ENCODE results near the gene RCHY1. TPM values are rescaled to one million over a fixed set of nuclear protein-coding genes. Genes with fewer than 3 reads are reported as not detected.

RCHY1 gene
- total and polyA plus RNA-seq, 2 donors (not counting 1 experiment from before 2014, with no cell fraction given), result 34.5 to 49.3 TPM

GRCh38 chr4:75497133-75497532 lies 17.1 kb downstream of the RCHY1 start:
- no peaks in the 10 kb centered on the region for H3K27me3 ChIP-seq (ENCODE audit: control insufficient read depth, insufficient read depth, low read length)
- H3K4me2 ChIP-seq (ENCODE audit: extremely low read depth, insufficient read depth, low read length), result peak overlapping the region; percentile 13
- peaks cover 3% of the 10 kb centered on the region for H3K79me2 ChIP-seq (ENCODE audit: control insufficient read depth, insufficient read depth, low read length)
- DNase-seq (ENCODE audit: low read depth in 2 of 2), result peak; percentile 36 to 38
- H3K4me3 ChIP-seq (replicated peaks in 1 of 4; ENCODE audit: control extremely low read depth in 1 of 4, insufficient read depth in 1 of 4, low read depth in 3 of 4, low read length in 4 of 4), result no peak overlapping the region
- no peaks in the 10 kb centered on the region for H3K4me1 ChIP-seq (ENCODE audit: control insufficient read depth, extremely low read depth, insufficient read depth, low read length)
- no peaks in the 10 kb centered on the region for H3K36me3 ChIP-seq (ENCODE audit: control insufficient read depth, insufficient read depth, low read length)
- no peak overlapping the region for H3K9ac ChIP-seq (ENCODE audit: insufficient read depth, low read length)
- H3K9me3 ChIP-seq (ENCODE audit: control insufficient read depth, insufficient read depth, low read depth, low read length), result no peaks in the 10 kb centered on the region
- no peak for TF ChIP-seq EZH2 (IDR thresholded peaks at IDR 0.05; ENCODE audit: low read length, missing control alignments)
- TF ChIP-seq, protein P1, sequence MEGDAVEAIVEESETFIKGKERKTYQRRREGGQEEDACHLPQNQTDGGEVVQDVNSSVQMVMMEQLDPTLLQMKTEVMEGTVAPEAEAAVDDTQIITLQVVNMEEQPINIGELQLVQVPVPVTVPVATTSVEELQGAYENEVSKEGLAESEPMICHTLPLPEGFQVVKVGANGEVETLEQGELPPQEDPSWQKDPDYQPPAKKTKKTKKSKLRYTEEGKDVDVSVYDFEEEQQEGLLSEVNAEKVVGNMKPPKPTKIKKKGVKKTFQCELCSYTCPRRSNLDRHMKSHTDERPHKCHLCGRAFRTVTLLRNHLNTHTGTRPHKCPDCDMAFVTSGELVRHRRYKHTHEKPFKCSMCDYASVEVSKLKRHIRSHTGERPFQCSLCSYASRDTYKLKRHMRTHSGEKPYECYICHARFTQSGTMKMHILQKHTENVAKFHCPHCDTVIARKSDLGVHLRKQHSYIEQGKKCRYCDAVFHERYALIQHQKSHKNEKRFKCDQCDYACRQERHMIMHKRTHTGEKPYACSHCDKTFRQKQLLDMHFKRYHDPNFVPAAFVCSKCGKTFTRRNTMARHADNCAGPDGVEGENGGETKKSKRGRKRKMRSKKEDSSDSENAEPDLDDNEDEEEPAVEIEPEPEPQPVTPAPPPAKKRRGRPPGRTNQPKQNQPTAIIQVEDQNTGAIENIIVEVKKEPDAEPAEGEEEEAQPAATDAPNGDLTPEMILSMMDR (conservative IDR thresholded peaks at IDR 0.05 in 1 of 2, IDR thresholded peaks at IDR 0.05 in 1 of 2; ENCODE audit: low read depth in 1 of 2, low read length in 2 of 2), result no peak
- no peak overlapping the region for H2AFZ ChIP-seq (ENCODE audit: low read length)
- peak overlapping the region; percentile 8 for H3K27ac ChIP-seq (ENCODE audit: insufficient read depth, low read length)
- no peaks in the 10 kb centered on the region for H4K20me1 ChIP-seq (ENCODE audit: control insufficient read depth, extremely low read depth, insufficient read depth, low read length)

DNA sequence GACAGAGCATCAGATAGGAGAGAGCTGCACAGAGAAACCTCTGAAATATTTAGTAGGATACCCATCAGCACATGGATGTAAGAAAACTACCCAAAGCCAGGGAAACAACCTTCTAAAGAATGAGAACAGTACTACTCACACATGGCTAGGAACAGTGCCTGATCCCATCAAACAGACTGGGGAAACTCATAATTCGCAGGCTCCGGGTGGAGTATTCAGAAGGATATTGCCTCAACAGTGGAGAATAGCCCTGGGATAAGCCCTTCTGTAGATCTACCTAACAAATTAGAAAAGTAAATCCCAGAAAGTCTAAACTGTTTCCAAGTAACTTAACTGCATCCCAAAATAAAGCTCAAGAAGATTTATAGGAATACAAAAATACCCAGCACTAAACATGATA lies 17.8 kb downstream of the RCHY1 start:
- Histone ChIP-seq H3K27ac (ENCODE audit: insufficient read depth, low read length) (no peak overlapping the region), H3K27me3 (ENCODE audit: control insufficient read depth, insufficient read depth, low read length) (no peaks in the 10 kb centered on the region), H3K4me1 (ENCODE audit: control insufficient read depth, extremely low read depth, insufficient read depth, low read length) (no peaks in the 10 kb centered on the region), H3K4me2 (ENCODE audit: extremely low read depth, insufficient read depth, low read length) (no peak overlapping the region), H2AFZ (ENCODE audit: low read length) (no peak overlapping the region), H3K79me2 (ENCODE audit: control insufficient read depth, insufficient read depth, low read length) (peaks cover 3% of the 10 kb centered on the region), H3K9ac (ENCODE audit: insufficient read depth, low read length) (no peak overlapping the region), H3K36me3 (ENCODE audit: control insufficient read depth, insufficient read depth, low read length) (no peaks in the 10 kb centered on the region), H3K4me3 (replicated peaks in 1 of 4; ENCODE audit: control extremely low read depth in 1 of 4, insufficient read depth in 1 of 4, low read depth in 3 of 4, low read length in 4 of 4) (no peak overlapping the region), H4K20me1 (ENCODE audit: control insufficient read depth, extremely low read depth, insufficient read depth, low read length) (no peaks in the 10 kb centered on the region), H3K9me3 (ENCODE audit: control insufficient read depth, insufficient read depth, low read depth, low read length) (no peaks in the 10 kb centered on the region)
- TF ChIP-seq, protein P1 (conservative IDR thresholded peaks at IDR 0.05 in 1 of 2, IDR thresholded peaks at IDR 0.05 in 1 of 2; ENCODE audit: low read depth in 1 of 2, low read length in 2 of 2), result no peak
- TF ChIP-seq EZH2 (IDR thresholded peaks at IDR 0.05; ENCODE audit: low read length, missing control alignments), result no peak
- DNase-seq (ENCODE audit: low read depth in 2 of 2), result no peak

- no peaks in the 10 kb centered on the region for H3K36me3 ChIP-seq (ENCODE audit: control insufficient read depth, insufficient read depth, low read length)
- no peak overlapping the region for H3K9ac ChIP-seq (ENCODE audit: insufficient read depth, low read length)
- DNase-seq (ENCODE audit: low read depth in 2 of 2), result no peak
- H4K20me1 ChIP-seq (ENCODE audit: control insufficient read depth, extremely low read depth, insufficient read depth, low read length), result no peaks in the 10 kb centered on the region
- no peak overlapping the region for H3K4me2 ChIP-seq (ENCODE audit: extremely low read depth, insufficient read depth, low read length)
- TF ChIP-seq, protein P1 (conservative IDR thresholded peaks at IDR 0.05 in 1 of 2, IDR thresholded peaks at IDR 0.05 in 1 of 2; ENCODE audit: low read depth in 1 of 2, low read length in 2 of 2), result no peak
- no peak for TF ChIP-seq EZH2 (IDR thresholded peaks at IDR 0.05; ENCODE audit: low read length, missing control alignments)
- no peaks in the 10 kb centered on the region for H3K4me1 ChIP-seq (ENCODE audit: control insufficient read depth, extremely low read depth, insufficient read depth, low read length)
- no peak overlapping the region for H3K27ac ChIP-seq (ENCODE audit: insufficient read depth, low read length)
- no peak overlapping the region for H2AFZ ChIP-seq (ENCODE audit: low read length)
- H3K27me3 ChIP-seq (ENCODE audit: control insufficient read depth, insufficient read depth, low read length), result no peaks in the 10 kb centered on the region
- no peaks in the 10 kb centered on the region for H3K9me3 ChIP-seq (ENCODE audit: control insufficient read depth, insufficient read depth, low read depth, low read length)
- no peak overlapping the region for H3K4me3 ChIP-seq (replicated peaks in 1 of 4; ENCODE audit: control extremely low read depth in 1 of 4, insufficient read depth in 1 of 4, low read depth in 3 of 4, low read length in 4 of 4)
- H3K79me2 ChIP-seq (ENCODE audit: control insufficient read depth, insufficient read depth, low read length), result peaks cover 3% of the 10 kb centered on the region
Measured at GRCh38 chr4:75495476-75495875, 18.7 kb downstream of the RCHY1 start.
